ENCODE data around the gene OR13J1.

- TF ChIP-seq POLR2A (IDR thresholded peaks at IDR 0.05) (no peak), CTCF (IDR thresholded peaks at IDR 0.05) (no peak), EP300 (IDR thresholded peaks at IDR 0.05) (no peak)
Measured at GRCh38 chr9:35869621-35870216, 482 bp downstream of the OR13J1 start.
